Stimulated activated CD4-positive, alpha-beta T cell treated with anti-CD3 and anti-CD28 coated beads, Interleukin-4, amount 100 ng/mL, for 1 hour (primary cell): ENCODE results near the gene C12orf42.

Experiments
- DNase-seq: peaks from one replicate; pipeline ENCODE4 v3.0.0-alpha.2; 2020

Gene C12orf42

GRCh38 chr12:103330672-103331071, 165.1 kb downstream of the C12orf42 start:
- no peak for DNase-seq

- DNase-seq, result no peak
Observed at GRCh38 chr12:103327676-103328075, 168.1 kb downstream of the C12orf42 start.

- DNase-seq, result no peak
Observed at GRCh38 chr12:103326190-103326589, 169.6 kb downstream of the C12orf42 start.

GRCh38 chr12:103318566-103318965, 177.2 kb downstream of the C12orf42 start:
- DNase-seq, result no peak

- DNase-seq, result no peak
Observed at GRCh38 chr12:103317220-103317619, 178.5 kb downstream of the C12orf42 start.

- no peak for DNase-seq
Observed at GRCh38 chr12:103314786-103315185, 181.0 kb downstream of the C12orf42 start.

GRCh38 chr12:103313894-103314293, 181.9 kb downstream of the C12orf42 start:
- DNase-seq, result no peak

GRCh38 chr12:103312742-103313354, 182.9 kb downstream of the C12orf42 start:
- DNase-seq, result no peak

- no peak for DNase-seq
Observed at GRCh38 chr12:103310546-103311270, 185.1 kb downstream of the C12orf42 start.

- DNase-seq, result no peak
Observed at GRCh38 chr12:103308396-103308795, 187.4 kb downstream of the C12orf42 start.

GRCh38 chr12:103303484-103303883, 192.3 kb downstream of the C12orf42 start:
- DNase-seq, result no peak

GRCh38 chr12:103301642-103302591, 193.9 kb downstream of the C12orf42 start:
- no peak for DNase-seq

- no peak for DNase-seq
Observed at GRCh38 chr12:103288016-103288415, 207.8 kb downstream of the C12orf42 start.

GRCh38 chr12:103282124-103282523, 213.6 kb downstream of the C12orf42 start:
- DNase-seq, result no peak

GRCh38 chr12:103279444-103279843, 216.3 kb downstream of the C12orf42 start:
- no peak for DNase-seq

GRCh38 chr12:103278329-103278728, 217.4 kb downstream of the C12orf42 start:
- DNase-seq, result no peak

GRCh38 chr12:103273645-103274044, 222.1 kb downstream of the C12orf42 start:
- DNase-seq, result no peak

GRCh38 chr12:103272949-103273348, 222.8 kb downstream of the C12orf42 start:
- no peak for DNase-seq

GRCh38 chr12:103269946-103270345, 225.8 kb downstream of the C12orf42 start:
- DNase-seq, result no peak

- no peak for DNase-seq
Observed at GRCh38 chr12:103268831-103269514, 226.8 kb downstream of the C12orf42 start.

GRCh38 chr12:103257763-103258162, 238.0 kb downstream of the C12orf42 start:
- DNase-seq, result no peak
